Prostate gland (tissue), 2 donors: ENCODE data around the gene MED16. TPM values are rescaled to one million over a fixed set of nuclear protein-coding genes. Genes with fewer than 3 reads are reported as not detected.

ENCODE experiments used
- DNase-seq: peaks from one replicate; pipeline ENCODE4 v3.0.0-alpha.2; 2019; ENCODE audit warnings: low spot score
- H3K27ac ChIP-seq, 2 donors: fragments of 200-600 bp; sonication (generic); 2 replicates each; pipeline ENCODE4 v1.5.1; 2017 to 2019
- H3K27me3 ChIP-seq: fragments of 200-600 bp; sonication (generic); replicated peaks from 2 replicates; pipeline ENCODE4 v1.5.1; 2019; ENCODE audit not compliant: insufficient read depth
- H3K36me3 ChIP-seq, 2 donors: fragments of 200-600 bp; sonication (generic); 1 replicate in 1 of 2; 2 replicates in 1 of 2; pipeline versions ENCODE4 v1.5.1 to v1.8.1; 2017 to 2019
- H3K4me1 ChIP-seq: fragments of 200-600 bp; sonication (generic); replicated peaks from 2 replicates; pipeline ENCODE4 v1.5.1; 2019
- H3K4me3 ChIP-seq, 2 donors: fragments of 200-600 bp; sonication (generic); 2 replicates each; pipeline ENCODE4 v1.5.1; 2017 to 2019
- H3K9me3 ChIP-seq: fragments of 200-600 bp; sonication (generic); 2 replicates; pipeline ENCODE4 v1.5.1; 2017
- POLR2A ChIP-seq: fragments of 450-650 bp; IDR thresholded peaks from one replicate; pipeline ENCODE4 v1.6.1; 2016; ENCODE audit warnings: antibody characterized with exemption, mild to moderate bottlenecking
- POLR2AphosphoS5 ChIP-seq: sonication (generic); formaldehyde crosslinking; IDR thresholded peaks from one replicate; pipeline ENCODE4 v1.6.1; 2017; ENCODE audit warnings: antibody characterized with exemption
- WGBS: methylation state at CpG from one replicate; pipeline ENCODE4 v1.1.5; 2018; 5-methylcytosine and 5-hydroxymethylcytosine counted together
- intact Hi-C: fragments of 100-400 bp; cut with DNase I; formaldehyde crosslinking; loops from one replicate; pipeline ENCODE4 v1.14.2; 2022
- total RNA-seq, 2 donors: library from RNA; depleted of rRNA; stranded (reverse); fragments of >200 nt; gene quantifications; one replicate each; pipeline ENCODE4 v1.1.0, GENCODE V29; 2016
- TF ChIP-seq, protein P1 (sequence below), 4 experiments: fragments of 200-600 bp in 2 of 4; fragments of 450-650 bp in 2 of 4; sonication (generic) in 2 of 4; IDR thresholded peaks; 1 replicate in 3 of 4; 2 replicates in 1 of 4; pipeline ENCODE4 v1.5.1; 2016 to 2019; ENCODE audit warnings: antibody characterized with exemption in 4 of 4, mild to moderate bottlenecking in 2 of 4, moderate library complexity in 2 of 4

MED16 gene
- total RNA-seq, 2 donors from 2014 or later, result 65.1 to 114 TPM

DNA sequence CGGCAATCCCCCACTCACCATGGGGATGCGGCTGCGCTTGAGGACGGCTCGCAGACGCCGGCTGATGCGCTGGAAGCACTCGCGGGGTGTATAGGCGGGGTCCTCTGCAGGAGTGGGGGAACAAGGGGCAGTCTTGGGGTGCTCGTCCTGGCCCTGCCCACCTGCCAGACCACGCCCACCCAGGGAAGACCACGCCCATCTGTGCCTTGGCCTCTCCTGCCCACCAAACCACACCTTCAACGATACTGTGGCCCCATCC is 7.0 kb upstream of the MED16 start:
- WGBS, result 88% methylated on average over 15 of the region's 15 CpGs
- H3K27ac ChIP-seq, result no peak overlapping the region
- intact Hi-C loops, result no loop called here

GRCh38 chr19:899336-900042 is 6.5 kb upstream of the MED16 start:
- H3K27ac ChIP-seq, result no peak overlapping the region
- peaks cover 0 to 6% of the 10 kb centered on the region in 2 donors for H3K36me3 ChIP-seq
- H3K4me1 ChIP-seq, result no peaks in the 10 kb centered on the region
- no peaks in the 10 kb centered on the region for H3K27me3 ChIP-seq
- no peaks in the 10 kb centered on the region for H3K9me3 ChIP-seq
- no peak for DNase-seq
- no peak overlapping the region for H3K4me3 ChIP-seq
- 89% methylated on average over 31 of the region's 32 CpGs for WGBS
- intact Hi-C loops, result no loop called here
- TF ChIP-seq, protein P1, sequence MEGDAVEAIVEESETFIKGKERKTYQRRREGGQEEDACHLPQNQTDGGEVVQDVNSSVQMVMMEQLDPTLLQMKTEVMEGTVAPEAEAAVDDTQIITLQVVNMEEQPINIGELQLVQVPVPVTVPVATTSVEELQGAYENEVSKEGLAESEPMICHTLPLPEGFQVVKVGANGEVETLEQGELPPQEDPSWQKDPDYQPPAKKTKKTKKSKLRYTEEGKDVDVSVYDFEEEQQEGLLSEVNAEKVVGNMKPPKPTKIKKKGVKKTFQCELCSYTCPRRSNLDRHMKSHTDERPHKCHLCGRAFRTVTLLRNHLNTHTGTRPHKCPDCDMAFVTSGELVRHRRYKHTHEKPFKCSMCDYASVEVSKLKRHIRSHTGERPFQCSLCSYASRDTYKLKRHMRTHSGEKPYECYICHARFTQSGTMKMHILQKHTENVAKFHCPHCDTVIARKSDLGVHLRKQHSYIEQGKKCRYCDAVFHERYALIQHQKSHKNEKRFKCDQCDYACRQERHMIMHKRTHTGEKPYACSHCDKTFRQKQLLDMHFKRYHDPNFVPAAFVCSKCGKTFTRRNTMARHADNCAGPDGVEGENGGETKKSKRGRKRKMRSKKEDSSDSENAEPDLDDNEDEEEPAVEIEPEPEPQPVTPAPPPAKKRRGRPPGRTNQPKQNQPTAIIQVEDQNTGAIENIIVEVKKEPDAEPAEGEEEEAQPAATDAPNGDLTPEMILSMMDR (IDR thresholded peaks at IDR 0.05), result no peak
- TF ChIP-seq POLR2AphosphoS5 (no peak), POLR2A (no peak)

More for the DNA sequence above, 7.0 kb upstream of the MED16 start:
- no peaks in the 10 kb centered on the region for H3K4me1 ChIP-seq
- no peaks in the 10 kb centered on the region for H3K27me3 ChIP-seq
- no peak for DNase-seq
- H3K36me3 ChIP-seq, result peaks cover 0 to 6% of the 10 kb centered on the region in 2 donors
- no peaks in the 10 kb centered on the region for H3K9me3 ChIP-seq
- TF ChIP-seq POLR2A (no peak), POLR2AphosphoS5 (no peak)
- TF ChIP-seq, protein P1 (IDR thresholded peaks at IDR 0.05), result no peak
- H3K4me3 ChIP-seq, result no peak overlapping the region

- WGBS, result 79% methylated on average over 20 of the region's 20 CpGs
These were observed 5.7 kb upstream of the MED16 start for GRCh38 chr19:898663-899062.

GRCh38 chr19:897442-898039 is 4.6 kb upstream of the MED16 start:
- H3K27ac ChIP-seq, result no peak overlapping the region
- intact Hi-C loops, result no loop called here
- H3K9me3 ChIP-seq, result no peaks in the 10 kb centered on the region
- TF ChIP-seq POLR2A (no peak), POLR2AphosphoS5 (no peak)
- TF ChIP-seq, protein P1 (IDR thresholded peaks at IDR 0.05), result no peak
- H3K27me3 ChIP-seq, result no peaks in the 10 kb centered on the region
- WGBS, result 85% methylated on average over 26 of the region's 26 CpGs
- H3K4me3 ChIP-seq, result no peak overlapping the region
- DNase-seq, result no peak
- H3K36me3 ChIP-seq, result peaks cover 0 to 6% of the 10 kb centered on the region in 2 donors
- no peaks in the 10 kb centered on the region for H3K4me1 ChIP-seq

More at GRCh38 chr19:898663-899062, 5.7 kb upstream of the MED16 start:
- H3K36me3 ChIP-seq, result peaks cover 0 to 6% of the 10 kb centered on the region in 2 donors
- H3K27me3 ChIP-seq, result no peaks in the 10 kb centered on the region
- no peak overlapping the region for H3K27ac ChIP-seq
- H3K9me3 ChIP-seq, result no peaks in the 10 kb centered on the region
- intact Hi-C loops, result no loop called here
- H3K4me1 ChIP-seq, result no peaks in the 10 kb centered on the region
- TF ChIP-seq POLR2AphosphoS5 (no peak), POLR2A (no peak)
- TF ChIP-seq, protein P1 (IDR thresholded peaks at IDR 0.05), result no peak
- no peak for DNase-seq
- H3K4me3 ChIP-seq, result no peak overlapping the region

DNA sequence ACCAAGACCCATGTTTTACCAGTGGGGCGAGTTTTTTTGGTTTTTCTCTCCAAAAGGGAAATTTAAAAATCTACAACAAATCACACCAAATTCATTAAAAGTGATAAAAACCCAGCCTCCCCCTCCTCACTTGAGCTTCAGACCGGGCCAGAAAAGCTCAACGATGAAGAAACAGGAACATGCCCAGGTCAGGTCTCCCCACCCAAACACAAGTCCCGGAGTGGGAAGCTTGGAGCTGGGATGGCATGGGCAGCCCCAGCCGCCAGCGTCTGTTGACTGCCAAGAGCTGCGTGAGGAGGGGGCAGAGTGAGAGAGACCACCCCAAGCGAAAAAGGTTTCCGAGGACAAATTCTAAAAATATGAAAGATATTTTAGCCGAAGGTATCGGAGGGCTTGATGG is 4.0 kb upstream of the MED16 start:
- intact Hi-C loops, result no loop called here
- no peak overlapping the region for H3K27ac ChIP-seq
- peaks cover 0 to 6% of the 10 kb centered on the region in 2 donors for H3K36me3 ChIP-seq
- H3K4me3 ChIP-seq, result no peak overlapping the region
- 87% methylated on average over 11 of the region's 11 CpGs for WGBS
- H3K27me3 ChIP-seq, result no peaks in the 10 kb centered on the region
- no peaks in the 10 kb centered on the region for H3K4me1 ChIP-seq
- TF ChIP-seq POLR2AphosphoS5 (no peak), POLR2A (no peak)
- TF ChIP-seq, protein P1 (IDR thresholded peaks at IDR 0.05), result no peak
- H3K9me3 ChIP-seq, result no peaks in the 10 kb centered on the region
- DNase-seq, result no peak
